Lung (tissue), 12 donors: ENCODE measurements around the gene DACT2. TPM values are rescaled to one million over a fixed set of nuclear protein-coding genes. Genes with fewer than 3 reads are reported as not detected.

ENCODE experiments used
- ATAC-seq: fragments of 200-7000 bp; cut with Tn5 transposase; one replicate; pipeline ENCODE4 v1.9.1; 2020; ENCODE audit warnings: moderate number of reproducible peaks; ENCODE audit not compliant: insufficient read depth, low FRiP score
- DNase-seq, 3 donors: peaks; one replicate each; pipeline ENCODE4 v3.0.0-alpha.2; 2013 to 2017
- H3K27ac ChIP-seq, 2 donors: one replicate each; pipeline ENCODE4 v1.5.1; 2013; ENCODE audit warnings: mild to moderate bottlenecking in 2 of 2, moderate library complexity in 2 of 2, control low read depth in 1 of 2, inconsistent platforms in 1 of 2, low read depth in 1 of 2, low read length in 1 of 2
- H3K27me3 ChIP-seq, 3 donors: one replicate each; pipeline ENCODE4 v1.5.1; 2013; ENCODE audit warnings: low read length in 2 of 3; ENCODE audit not compliant: control insufficient read depth in 3 of 3, insufficient read depth in 3 of 3
- H3K36me3 ChIP-seq, 4 donors: one replicate each; pipeline ENCODE4 v1.5.1; 2013; ENCODE audit warnings: low read length in 4 of 4, mild to moderate bottlenecking in 1 of 4, moderate library complexity in 1 of 4; ENCODE audit not compliant: control insufficient read depth in 4 of 4, insufficient read depth in 4 of 4
- H3K4me1 ChIP-seq, 5 donors: one replicate each; pipeline ENCODE4 v1.5.1; 2013; ENCODE audit warnings: low read length in 5 of 5, mild to moderate bottlenecking in 2 of 5, moderate library complexity in 1 of 5; ENCODE audit not compliant: control insufficient read depth in 5 of 5, insufficient read depth in 5 of 5
- H3K4me3 ChIP-seq: one replicate; pipeline ENCODE4 v1.5.1; 2013; ENCODE audit warnings: mild to moderate bottlenecking, control low read depth, moderate library complexity
- H3K9ac ChIP-seq, 2 donors: one replicate each; pipeline ENCODE4 v1.5.1; 2013; ENCODE audit warnings: low read length in 2 of 2, control low read depth in 1 of 2; ENCODE audit not compliant: insufficient read depth in 1 of 2
- H3K9me3 ChIP-seq, 4 donors: one replicate each; pipeline ENCODE4 v1.5.1; 2013; ENCODE audit warnings: low read length in 3 of 4, mild to moderate bottlenecking in 1 of 4, moderate library complexity in 1 of 4; ENCODE audit not compliant: control insufficient read depth in 4 of 4, insufficient read depth in 3 of 4
- WGBS, 2 donors: extraction: QIAGEN DNeasy Blood & Tissue Kit; methylation state at CpG; one replicate each; pipeline ENCODE4 v1.1.7; 2013; 5-methylcytosine and 5-hydroxymethylcytosine counted together
- polyA plus RNA-seq, 2 donors: library from polyadenylated mRNA; stranded (reverse); fragments of 200-250 nt; gene quantifications; one replicate each; pipeline ENCODE4 v1.2.1, GENCODE V29; 2013
- total RNA-seq, 2 donors: library from RNA; depleted of rRNA in 1 of 2; stranded (reverse); fragments of >200 nt in 1 of 2; gene quantifications; one replicate each; pipeline ENCODE4 v1.2.1, GENCODE V29; 2014 to 2021
- TF ChIP-seq, protein P1 (sequence below): IDR thresholded peaks from 2 replicates; pipeline ENCODE4 v1.5.1; 2012; ENCODE audit warnings: mild to moderate bottlenecking; ENCODE audit errors: control extremely low read depth, extremely low read depth
- donor health status: control.
- donor health status: control.
- donor health status: Bipolar disorder and iron deficiency.
- donor health status: healthy.
- donor health status: DM: yes; HTN: yes; CAD: no.

The DACT2 gene
- total and polyA plus RNA-seq, 4 donors, result 0.30 to 2.6 (median 1.7) TPM

DNA sequence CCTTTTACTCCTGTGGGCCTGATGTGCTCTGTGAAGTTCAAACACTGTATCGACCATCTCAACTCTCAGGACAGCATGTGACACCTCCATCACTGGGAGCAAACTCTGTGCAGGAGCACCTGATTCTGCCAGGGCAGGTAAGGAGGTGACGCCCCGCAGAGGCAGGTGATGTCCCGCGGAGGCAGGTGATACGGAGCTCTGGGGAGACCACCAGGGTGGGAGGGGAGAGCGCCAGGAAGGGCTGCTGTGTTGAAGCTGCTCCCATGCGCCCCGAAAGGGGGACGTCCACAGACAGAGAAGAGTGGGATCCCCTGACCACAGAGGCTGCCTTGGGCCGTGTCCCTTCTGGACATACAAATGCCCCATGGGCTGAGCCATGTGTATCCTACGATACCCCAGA, 58.3 kb downstream of the DACT2 start:
- Histone ChIP-seq H3K9ac (no peak overlapping the region), H3K27ac (no peak overlapping the region), H3K4me1 (peaks cover 0 to 23% (median 7%) of the 10 kb centered on the region in 5 donors), H3K27me3 (no peaks in the 10 kb centered on the region), H3K36me3 (no peaks in the 10 kb centered on the region), H3K9me3 (peaks cover 0 to 1% (median 0%) of the 10 kb centered on the region in 4 donors), H3K4me3 (no peak overlapping the region)
- 81 to 88% methylated on average over 12 of the region's 12 CpGs for WGBS, 2 donors
- DNase-seq, result no peak
- no peak for ATAC-seq
- TF ChIP-seq, protein P1, sequence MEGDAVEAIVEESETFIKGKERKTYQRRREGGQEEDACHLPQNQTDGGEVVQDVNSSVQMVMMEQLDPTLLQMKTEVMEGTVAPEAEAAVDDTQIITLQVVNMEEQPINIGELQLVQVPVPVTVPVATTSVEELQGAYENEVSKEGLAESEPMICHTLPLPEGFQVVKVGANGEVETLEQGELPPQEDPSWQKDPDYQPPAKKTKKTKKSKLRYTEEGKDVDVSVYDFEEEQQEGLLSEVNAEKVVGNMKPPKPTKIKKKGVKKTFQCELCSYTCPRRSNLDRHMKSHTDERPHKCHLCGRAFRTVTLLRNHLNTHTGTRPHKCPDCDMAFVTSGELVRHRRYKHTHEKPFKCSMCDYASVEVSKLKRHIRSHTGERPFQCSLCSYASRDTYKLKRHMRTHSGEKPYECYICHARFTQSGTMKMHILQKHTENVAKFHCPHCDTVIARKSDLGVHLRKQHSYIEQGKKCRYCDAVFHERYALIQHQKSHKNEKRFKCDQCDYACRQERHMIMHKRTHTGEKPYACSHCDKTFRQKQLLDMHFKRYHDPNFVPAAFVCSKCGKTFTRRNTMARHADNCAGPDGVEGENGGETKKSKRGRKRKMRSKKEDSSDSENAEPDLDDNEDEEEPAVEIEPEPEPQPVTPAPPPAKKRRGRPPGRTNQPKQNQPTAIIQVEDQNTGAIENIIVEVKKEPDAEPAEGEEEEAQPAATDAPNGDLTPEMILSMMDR, result no peak

DNA sequence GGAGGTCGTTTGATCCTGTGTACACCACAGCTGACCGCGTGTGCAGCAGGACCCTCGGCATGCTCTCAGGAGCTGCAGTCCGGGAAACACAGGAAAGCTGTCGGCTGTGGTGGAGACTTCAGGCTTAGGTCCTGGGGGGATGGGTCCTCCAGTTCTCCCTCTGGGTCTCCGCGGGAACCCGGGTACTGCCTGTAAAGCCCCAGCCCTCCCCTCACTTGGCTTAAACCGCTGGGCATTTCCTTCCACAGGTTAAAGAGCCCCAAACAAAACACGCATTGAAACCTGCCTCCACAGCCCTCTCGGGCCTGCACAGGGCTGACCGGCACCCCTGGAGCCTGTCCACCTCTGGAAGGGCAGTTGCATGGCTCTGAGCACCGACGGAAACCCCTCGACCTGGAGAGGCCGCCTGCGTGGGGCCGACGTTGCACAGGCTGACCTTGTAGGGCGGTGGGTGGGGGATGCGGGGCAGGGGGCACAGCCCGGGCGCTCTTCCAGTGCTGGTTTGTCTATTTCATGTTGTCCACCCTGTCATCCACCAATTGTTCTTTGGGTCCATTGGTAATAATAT, 59.1 kb downstream of the DACT2 start:
- no peak overlapping the region for H3K9ac ChIP-seq
- H3K27ac ChIP-seq, result no peak overlapping the region
- WGBS, 2 donors, result 78 to 80% methylated on average over 24 of the region's 24 CpGs
- peaks cover 0 to 4% (median 0%) of the 10 kb centered on the region in 4 donors for H3K9me3 ChIP-seq
- no peaks in the 10 kb centered on the region for H3K36me3 ChIP-seq
- peaks cover 0 to 23% (median 7%) of the 10 kb centered on the region in 5 donors for H3K4me1 ChIP-seq
- TF ChIP-seq, protein P1, result no peak
- no peaks in the 10 kb centered on the region for H3K27me3 ChIP-seq
- DNase-seq, result no peak
- H3K4me3 ChIP-seq, result no peak overlapping the region
- ATAC-seq, result no peak

DNA sequence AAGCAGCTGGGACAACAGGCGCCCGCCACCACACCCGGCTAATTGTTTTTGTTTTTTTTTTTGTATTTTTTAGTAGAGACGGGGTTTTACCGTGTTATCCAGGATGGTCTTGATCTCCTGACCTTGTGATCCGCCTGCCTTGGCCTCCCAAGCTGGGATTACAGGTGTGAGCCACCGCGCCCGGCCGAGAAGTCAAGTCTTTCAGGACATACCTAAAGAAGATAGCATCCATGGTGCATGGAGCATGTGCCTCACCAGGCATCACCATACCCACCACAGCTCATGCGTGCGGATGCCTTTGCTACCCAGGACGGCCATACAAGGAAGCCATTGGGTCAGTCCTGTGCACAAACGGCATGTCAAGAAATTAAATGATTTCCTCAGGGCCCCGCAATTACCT, 60.8 kb downstream of the DACT2 start:
- DNase-seq (no peak), ATAC-seq (no peak)
- H3K27me3 ChIP-seq, result no peaks in the 10 kb centered on the region
- TF ChIP-seq, protein P1, result no peak
- H3K27ac ChIP-seq, result no peak overlapping the region
- 91 to 96% methylated on average over 15 of the region's 15 CpGs for WGBS, 2 donors
- H3K4me1 ChIP-seq, result peaks cover 0 to 17% (median 7%) of the 10 kb centered on the region in 5 donors
- no peak overlapping the region for H3K4me3 ChIP-seq
- no peaks in the 10 kb centered on the region for H3K36me3 ChIP-seq
- H3K9me3 ChIP-seq, result peaks cover 0 to 6% (median 2%) of the 10 kb centered on the region in 4 donors
- H3K9ac ChIP-seq, result no peak overlapping the region

DNA sequence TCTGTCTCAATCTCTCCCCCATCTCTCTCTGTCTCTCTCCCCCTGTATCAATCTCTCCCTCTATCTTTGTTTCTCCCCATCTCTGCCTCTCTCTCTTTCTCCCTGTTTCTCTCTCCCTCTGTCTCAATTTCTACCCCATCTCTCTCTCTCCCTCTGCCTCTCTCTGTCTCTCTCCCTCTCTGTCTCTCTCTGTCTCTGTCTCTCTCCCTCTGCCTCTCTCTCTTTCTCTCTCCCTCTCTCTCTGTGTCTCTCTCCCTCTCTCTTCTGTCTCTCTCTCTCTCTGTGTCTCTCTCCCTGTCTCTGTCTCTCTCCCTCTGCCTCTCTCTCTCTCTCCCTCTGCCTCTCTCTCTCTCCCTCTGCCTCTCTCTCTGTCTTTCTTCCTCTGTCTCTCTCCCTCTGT, 62.6 kb downstream of the DACT2 start:
- Histone ChIP-seq H3K4me1 (peaks cover 0 to 26% (median 9%) of the 10 kb centered on the region in 5 donors), H3K36me3 (no peaks in the 10 kb centered on the region)
- no peak for DNase-seq

More for the DNA sequence above, 62.6 kb downstream of the DACT2 start:
- Histone ChIP-seq H3K9ac (no peak overlapping the region), H3K27ac (no peak overlapping the region), H3K27me3 (no peaks in the 10 kb centered on the region), H3K9me3 (peaks cover 0 to 6% (median 2%) of the 10 kb centered on the region in 4 donors), H3K4me3 (no peak overlapping the region)
- no peak for ATAC-seq
- TF ChIP-seq, protein P1, result no peak
